A549 (cell line): ENCODE measurements around the gene MTF2. TPM values are rescaled to one million over a fixed set of nuclear protein-coding genes. Genes with fewer than 3 reads are reported as not detected.
A peak's percentile ranks its signal among the peaks of the same experiment; 100 is the strongest.

Source experiments
- ATAC-seq, 2 experiments: fragments of 200-7000 bp in 1 of 2; fragments of >200 bp in 1 of 2; cut with Nextera tagmentation in 1 of 2; cut with Tn5 transposase in 1 of 2; 3 replicates each; pipeline versions ENCODE4 v1.8.0 to v1.9.1; 2018 to 2020; ENCODE audit warnings: mild to moderate bottlenecking in 1 of 2, moderate library complexity in 1 of 2
- CTCF ChIA-PET: fragments of 300-600 bp; sonication (Branson Sonifier 250); formaldehyde crosslinking; extraction: SDS; loops from one replicate; lab custom pipeline; 2021; ENCODE audit warnings: antibody characterized with exemption, inconsistent platforms; lab: Yijun Ruan, JAX
- POLR2A ChIA-PET: fragments of 350-600 bp; formaldehyde crosslinking; extraction: SDS; loops from one replicate; lab custom pipeline; 2021; ENCODE audit warnings: antibody characterized with exemption, inconsistent platforms; lab: Yijun Ruan, JAX
- DNase-seq, 2 experiments: peaks; one replicate each; pipeline versions ENCODE4 v3.0.0 to v3.0.0-alpha.2; 2011 to 2016; ENCODE audit warnings: low read depth in 1 of 2, low spot score in 1 of 2
- FAIRE-seq: peaks from 2 replicates; lab custom pipeline; 2011; peaks lifted over from hg19 to GRCh38; lab: Jason Lieb, UNC
- H3K27ac ChIP-seq, 2 experiments: fragments of >200 bp; sonication (Bioruptor Twin); formaldehyde crosslinking; 3 replicates each; pipeline ENCODE4 v1.5.1; 2016 to 2017
- H3K4me1 ChIP-seq: fragments of >200 bp; sonication (Bioruptor Twin); formaldehyde crosslinking; 3 replicates; pipeline ENCODE4 v1.6.1; 2016
- H3K4me2 ChIP-seq: fragments of >200 bp; sonication (Bioruptor Twin); formaldehyde crosslinking; 3 replicates; pipeline ENCODE4 v1.6.1; 2016
- H3K4me3 ChIP-seq: fragments of >200 bp; sonication (Bioruptor Twin); formaldehyde crosslinking; 3 replicates; pipeline ENCODE4 v1.5.1; 2016
- H3K9me3 ChIP-seq: fragments of >200 bp; sonication (Bioruptor Twin); formaldehyde crosslinking; 3 replicates; pipeline ENCODE4 v1.6.1; 2016
- BCL3 ChIP-seq: fragments of >200 bp; sonication (Bioruptor Twin); formaldehyde crosslinking; IDR thresholded peaks from 3 replicates; pipeline ENCODE4 v1.6.1; 2016
- CBX2 ChIP-seq: fragments of 200-600 bp; sonication (generic); IDR thresholded peaks from 2 replicates; pipeline ENCODE4 v1.6.1; 2016; ENCODE audit warnings: low read depth, mild to moderate bottlenecking, borderline replicate concordance
- CBX8 ChIP-seq: fragments of 200-600 bp; sonication (generic); IDR thresholded peaks from 2 replicates; pipeline ENCODE4 v1.6.1; 2016
- CHD2 ChIP-seq: fragments of 150-350 bp; IDR thresholded peaks from 2 replicates; pipeline ENCODE4 v1.6.1; 2014; ENCODE audit warnings: low read length; ENCODE audit not compliant: partially characterized antibody
- CHD4 ChIP-seq: fragments of 200-600 bp; sonication (generic); IDR thresholded peaks from 2 replicates; pipeline ENCODE4 v1.6.1; 2016; ENCODE audit warnings: antibody characterized with exemption, mild to moderate bottlenecking, borderline replicate concordance
- CTCF ChIP-seq: fragments of >200 bp; sonication (Bioruptor Twin); formaldehyde crosslinking; IDR thresholded peaks from 3 replicates; pipeline ENCODE4 v1.5.1; 2016
- EHF ChIP-seq: fragments of 250-450 bp; sonication (Bioruptor Pico); IDR thresholded peaks from 2 replicates; pipeline ENCODE4 v1.5.0; 2020; ENCODE audit warnings: mild to moderate bottlenecking
- EP300 ChIP-seq, 2 experiments: fragments of >200 bp; sonication (Bioruptor Twin); formaldehyde crosslinking; IDR thresholded peaks; 2 replicates in 1 of 2; 3 replicates in 1 of 2; pipeline ENCODE4 v1.6.1; 2016 to 2017
- ESRRA ChIP-seq: fragments of 150-350 bp; IDR thresholded peaks from 2 replicates; pipeline ENCODE4 v1.6.1; 2014; ENCODE audit warnings: mild to moderate bottlenecking, low read length, borderline replicate concordance
- FOSL2 ChIP-seq, 2 experiments: fragments of 450-650 bp in 1 of 2; fragments of >200 bp in 1 of 2; sonication (Bioruptor Twin) in 1 of 2; formaldehyde crosslinking; IDR thresholded peaks; 2 replicates each; pipeline versions ENCODE4 v1.5.0 to v1.6.1; 2016 to 2020; ENCODE audit warnings: mild to moderate bottlenecking in 1 of 2, moderate library complexity in 1 of 2
- HDAC2 ChIP-seq: fragments of 200-600 bp; sonication (generic); IDR thresholded peaks from 2 replicates; pipeline ENCODE4 v1.6.1; 2016
- HOXB13 ChIP-seq: fragments of 250-450 bp; sonication (Bioruptor Pico); IDR thresholded peaks from 2 replicates; pipeline ENCODE4 v1.5.0; 2020; ENCODE audit warnings: low read depth, mild to moderate bottlenecking, moderate library complexity
- JUN ChIP-seq, 2 experiments: fragments of >200 bp; sonication (Bioruptor Twin); formaldehyde crosslinking; IDR thresholded peaks; 2 replicates in 1 of 2; 3 replicates in 1 of 2; pipeline ENCODE4 v1.6.1; 2016 to 2017
- KDM5A ChIP-seq: fragments of 200-600 bp; sonication (generic); IDR thresholded peaks from 2 replicates; pipeline ENCODE4 v1.6.1; 2016; ENCODE audit warnings: antibody characterized with exemption, mild to moderate bottlenecking
- MAZ ChIP-seq: fragments of 150-350 bp; IDR thresholded peaks from 2 replicates; pipeline ENCODE4 v1.6.1; 2014; ENCODE audit warnings: antibody characterized with exemption, low read depth, low read length, borderline replicate concordance
- POLR2AphosphoS2 ChIP-seq: conservative IDR thresholded peaks from 2 replicates; pipeline ENCODE4 v1.6.1; 2012; ENCODE audit warnings: low read length, improper control_type of control experiment, inconsistent platforms
- RAD21 ChIP-seq, 2 experiments: fragments of >200 bp in 1 of 2; sonication (Bioruptor Twin) in 1 of 2; formaldehyde crosslinking in 1 of 2; IDR thresholded peaks in 1 of 2; conservative IDR thresholded peaks in 1 of 2; 2 replicates in 1 of 2; 3 replicates in 1 of 2; pipeline ENCODE4 v1.6.1; 2012 to 2018; ENCODE audit warnings: inconsistent platforms in 1 of 2
- RFX5 ChIP-seq: fragments of 450-650 bp; IDR thresholded peaks from 2 replicates; pipeline ENCODE4 v1.7.1; 2014; ENCODE audit warnings: antibody characterized with exemption, mild to moderate bottlenecking, moderate library complexity
- SMC3 ChIP-seq: fragments of >200 bp; sonication (Bioruptor Twin); formaldehyde crosslinking; IDR thresholded peaks from 3 replicates; pipeline ENCODE4 v1.6.1; 2018; ENCODE audit warnings: inconsistent platforms
- ZC3H11A ChIP-seq: fragments of 450-650 bp; IDR thresholded peaks from 2 replicates; pipeline ENCODE4 v1.6.1; 2014; ENCODE audit warnings: antibody characterized with exemption, mild to moderate bottlenecking
- ZSCAN20 ChIP-seq: fragments of 250-450 bp; sonication (Bioruptor Pico); IDR thresholded peaks from 2 replicates; pipeline ENCODE4 v1.8.0; 2022; ENCODE audit warnings: mild to moderate bottlenecking, moderate library complexity
- WGBS: methylation state at CpG from one replicate; pipeline ENCODE4 v1.1.6; 2017; ENCODE audit errors: missing lambda C conversion rate; 5-methylcytosine and 5-hydroxymethylcytosine counted together
- polyA plus RNA-seq, 4 experiments: library from polyadenylated mRNA; depleted of rRNA in 3 of 4; stranded (reverse); fragments of >200 nt; fragmentation: RNase III in 1 of 4; extraction: RNeasy Plus Mini Kit Qiagen cat#74134 plus additional on column Dnase treatment in 1 of 4; gene quantifications; 2 replicates in 3 of 4; 3 replicates in 1 of 4; pipeline ENCODE4 v1.2.3, GENCODE V29; 2011 to 2017
- TF ChIP-seq, protein P1 (sequence below): fragments of 250-450 bp; sonication (Bioruptor Pico); IDR thresholded peaks from 2 replicates; pipeline ENCODE4 v1.5.0; 2021; ENCODE audit warnings: mild to moderate bottlenecking, moderate library complexity, borderline replicate concordance

MTF2 gene
- polyA plus RNA-seq, 2 of the 4 experiments (the other 2 are of a cell fraction), result 14.3 to 31.2 TPM

- WGBS, result 25% methylated on average over 2 of the region's 2 CpGs
- ChIA-PET CTCF (interaction anchor here (0.9 to 1.2 kb wide), 3 partner anchors 36 to 204 kb away, joined by 3 to 4 read pairs (median 3); no protein-coding TSS in a partner anchor), POLR2A (no interaction called here)
- no peak for DNase-seq
- no peak for FAIRE-seq
- Histone ChIP-seq H3K9me3 (no peaks in the 10 kb centered on the region), H3K4me3 (no peak overlapping the region), H3K4me2 (no peak overlapping the region), H3K4me1 (no peaks in the 10 kb centered on the region), H3K27ac (no peak overlapping the region)
- ATAC-seq, result no peak
- TF ChIP-seq CBX8 (no peak), BCL3 (no peak), RFX5 (no peak), POLR2AphosphoS2 (no peak), HDAC2 (no peak), ZSCAN20 (CRISPR knock-in tag) (no peak), CBX2 (no peak), ZC3H11A (no peak)
- TF ChIP-seq, protein P1, sequence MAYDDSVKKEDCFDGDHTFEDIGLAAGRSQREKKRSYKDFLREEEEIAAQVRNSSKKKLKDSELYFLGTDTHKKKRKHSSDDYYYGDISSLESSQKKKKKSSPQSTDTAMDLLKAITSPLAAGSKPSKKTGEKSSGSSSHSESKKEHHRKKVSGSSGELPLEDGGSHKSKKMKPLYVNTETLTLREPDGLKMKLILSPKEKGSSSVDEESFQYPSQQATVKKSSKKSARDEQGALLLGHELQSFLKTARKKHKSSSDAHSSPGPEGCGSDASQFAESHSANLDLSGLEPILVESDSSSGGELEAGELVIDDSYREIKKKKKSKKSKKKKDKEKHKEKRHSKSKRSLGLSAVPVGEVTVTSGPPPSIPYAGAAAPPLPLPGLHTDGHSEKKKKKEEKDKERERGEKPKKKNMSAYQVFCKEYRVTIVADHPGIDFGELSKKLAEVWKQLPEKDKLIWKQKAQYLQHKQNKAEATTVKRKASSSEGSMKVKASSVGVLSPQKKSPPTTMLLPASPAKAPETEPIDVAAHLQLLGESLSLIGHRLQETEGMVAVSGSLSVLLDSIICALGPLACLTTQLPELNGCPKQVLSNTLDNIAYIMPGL (CRISPR knock-in tag), result no peak
These were observed 22.4 kb upstream of the MTF2 start for GRCh38 chr1:93056649-93057048.

GRCh38 chr1:93061895-93062792, 16.9 kb upstream of the MTF2 start:
- CTCF ChIA-PET, result interaction anchor here (0.6 to 5.0 kb wide), 24 partner anchors 9 to 208 kb away, joined by 3 to 42 read pairs (median 4); partner anchors contain the start of gene DIPK1A
- H3K27ac ChIP-seq, result no peak overlapping the region
- FAIRE-seq, result no peak
- peak in 1 of 2 experiments; percentile 32 for DNase-seq
- H3K4me2 ChIP-seq, result no peak overlapping the region
- no peak overlapping the region for H3K4me3 ChIP-seq
- WGBS, result 64% methylated on average over 3 of the region's 3 CpGs
- no peak for TF ChIP-seq ESRRA
- TF ChIP-seq MAZ, result no peak
- peak; percentile 59; the same call in 2 of the 3 replicates for TF ChIP-seq SMC3
- no peak for TF ChIP-seq CHD4
- peak; percentile 59 to 65 for TF ChIP-seq RAD21 (conservative IDR thresholded peaks at IDR 0.05 in 1 of 2, IDR thresholded peaks at IDR 0.05 in 1 of 2)
- TF ChIP-seq HOXB13 (CRISPR knock-in tag), result no peak
- TF ChIP-seq CHD2, result no peak
- TF ChIP-seq EHF (CRISPR knock-in tag), result no peak
- peak; percentile 54 for TF ChIP-seq CTCF
- TF ChIP-seq EP300 (IDR thresholded peaks at IDR 0.05), result no peak
- TF ChIP-seq RFX5, result no peak
- no peak for TF ChIP-seq JUN (IDR thresholded peaks at IDR 0.05)
- no peak for TF ChIP-seq KDM5A
- no peak for TF ChIP-seq FOSL2 (IDR thresholded peaks at IDR 0.05)
- no peak for TF ChIP-seq FOSL2 (CRISPR knock-in tag; IDR thresholded peaks at IDR 0.05)
- no peaks in the 10 kb centered on the region for H3K4me1 ChIP-seq
- H3K9me3 ChIP-seq, result no peaks in the 10 kb centered on the region
- peak; percentile 76 to 83; a peak in 5 of 6 replicates for ATAC-seq
- POLR2A ChIA-PET, result interaction anchor here (0.7 to 1.7 kb wide), 2 partner anchors 15 to 17 kb away, joined by 6 to 8 read pairs; partner anchors contain the start of gene MTF2
